Measurements from ENCODE around the gene RAI14.
"Not testable (repeated sequence)": the region's sequence is repeated elsewhere in the genome, so short reads cannot be mapped to it uniquely, and the experiment has no call there.

Gene RAI14

GRCh38 chr5:34731435-34732232 lies 75.5 kb downstream of the RAI14 start:
- no peak for DNase-seq (ENCODE audit: low spot score)

GRCh38 chr5:34734326-34734725 lies 78.2 kb downstream of the RAI14 start:
- DNase-seq (ENCODE audit: low spot score) = no peak

- DNase-seq (ENCODE audit: low spot score) = no peak
Observed at GRCh38 chr5:34735491-34736426, 79.6 kb downstream of the RAI14 start.

GRCh38 chr5:34736445-34737115 lies 80.5 kb downstream of the RAI14 start:
- no peak for DNase-seq (ENCODE audit: low spot score)

- no peak for DNase-seq (ENCODE audit: low spot score)
Observed at GRCh38 chr5:34737731-34738130, 81.6 kb downstream of the RAI14 start.

GRCh38 chr5:34738381-34738780 lies 82.3 kb downstream of the RAI14 start:
- no peak for DNase-seq (ENCODE audit: low spot score)

- no peak for DNase-seq (ENCODE audit: low spot score)
Observed at GRCh38 chr5:34740389-34740806, 84.3 kb downstream of the RAI14 start.

- no peak for DNase-seq (ENCODE audit: low spot score)
Observed at GRCh38 chr5:34742061-34742460, 85.9 kb downstream of the RAI14 start.

- no peak for DNase-seq (ENCODE audit: low spot score)
Observed at GRCh38 chr5:34743878-34744277, 87.8 kb downstream of the RAI14 start.

- DNase-seq (ENCODE audit: low spot score) = no peak
Observed at GRCh38 chr5:34748431-34748830, 92.3 kb downstream of the RAI14 start.

- no peak for DNase-seq (ENCODE audit: low spot score)
Observed at GRCh38 chr5:34749431-34749873, 93.3 kb downstream of the RAI14 start.

- DNase-seq (ENCODE audit: low spot score) = no peak
Observed at GRCh38 chr5:34750206-34750605, 94.1 kb downstream of the RAI14 start.

- DNase-seq (ENCODE audit: low spot score) = no peak
Observed at GRCh38 chr5:34751807-34752736, 95.9 kb downstream of the RAI14 start.

GRCh38 chr5:34753236-34753635 lies 97.1 kb downstream of the RAI14 start:
- not testable (repeated sequence) for DNase-seq (ENCODE audit: low spot score)

GRCh38 chr5:34755926-34756325 lies 99.8 kb downstream of the RAI14 start:
- no peak for DNase-seq (ENCODE audit: low spot score)

- DNase-seq (ENCODE audit: low spot score) = no peak
Observed at GRCh38 chr5:34756781-34757624, 100.9 kb downstream of the RAI14 start.

- DNase-seq (ENCODE audit: low spot score) = no peak
Observed at GRCh38 chr5:34758514-34758913, 102.4 kb downstream of the RAI14 start.

GRCh38 chr5:34759213-34759612 lies 103.1 kb downstream of the RAI14 start:
- DNase-seq (ENCODE audit: low spot score) = not testable (repeated sequence)

GRCh38 chr5:34765662-34766061 lies 109.5 kb downstream of the RAI14 start:
- no peak for DNase-seq (ENCODE audit: low spot score)

GRCh38 chr5:34767180-34767579 lies 111.1 kb downstream of the RAI14 start:
- no peak for DNase-seq (ENCODE audit: low spot score)
